GM19463 (cell line): Measurements from ENCODE around the gene SLC8A3.

Experiments used
- ATAC-seq: cut with Tn5 transposase; IDR thresholded peaks from one replicate; pipeline ENCODE4 v1.9.1; 2021; ENCODE audit warnings: mild to moderate bottlenecking, moderate library complexity; ENCODE audit not compliant: unreplicated experiment

SLC8A3 gene

DNA sequence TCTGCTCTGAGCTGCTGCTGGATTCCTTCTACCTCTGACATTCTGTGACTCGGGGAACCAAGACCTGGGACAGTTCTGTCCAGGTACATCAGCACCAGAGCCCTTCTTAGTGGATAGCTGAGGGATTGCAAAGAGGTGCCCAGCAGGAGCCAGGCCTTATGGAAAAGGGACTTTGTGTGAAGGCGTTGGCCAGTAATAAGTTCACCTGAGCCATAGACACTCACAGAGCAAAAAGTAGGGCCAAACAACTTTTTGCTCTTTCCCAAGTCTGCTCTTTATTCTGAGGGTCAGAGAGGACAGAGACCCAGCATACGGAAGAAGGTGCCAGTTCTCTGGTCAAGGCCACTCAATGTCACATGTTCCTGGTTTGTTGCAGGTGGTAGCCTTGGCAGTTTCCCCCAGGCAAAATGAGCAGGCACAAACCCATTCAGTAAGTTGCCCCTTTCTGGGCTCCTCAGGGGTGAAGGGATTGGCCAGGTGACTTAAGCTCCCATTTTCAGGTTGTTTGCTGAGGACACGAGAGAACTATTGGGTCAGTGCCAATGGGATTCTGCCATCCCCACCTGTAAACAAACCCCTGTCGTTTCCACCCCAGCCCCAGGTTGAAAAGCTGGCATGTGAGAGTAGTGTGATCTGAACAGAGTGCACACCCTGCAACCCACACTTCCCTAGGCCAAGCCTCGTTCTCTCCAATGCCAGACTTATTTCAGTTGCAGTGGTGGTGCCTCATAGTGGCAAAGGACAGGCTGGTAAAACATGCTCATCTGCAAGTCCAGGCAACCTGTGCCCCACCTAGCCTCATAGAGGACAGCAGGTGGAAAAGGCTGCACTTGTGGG lies 159.2 kb downstream of the SLC8A3 start:
- no peak for ATAC-seq

DNA sequence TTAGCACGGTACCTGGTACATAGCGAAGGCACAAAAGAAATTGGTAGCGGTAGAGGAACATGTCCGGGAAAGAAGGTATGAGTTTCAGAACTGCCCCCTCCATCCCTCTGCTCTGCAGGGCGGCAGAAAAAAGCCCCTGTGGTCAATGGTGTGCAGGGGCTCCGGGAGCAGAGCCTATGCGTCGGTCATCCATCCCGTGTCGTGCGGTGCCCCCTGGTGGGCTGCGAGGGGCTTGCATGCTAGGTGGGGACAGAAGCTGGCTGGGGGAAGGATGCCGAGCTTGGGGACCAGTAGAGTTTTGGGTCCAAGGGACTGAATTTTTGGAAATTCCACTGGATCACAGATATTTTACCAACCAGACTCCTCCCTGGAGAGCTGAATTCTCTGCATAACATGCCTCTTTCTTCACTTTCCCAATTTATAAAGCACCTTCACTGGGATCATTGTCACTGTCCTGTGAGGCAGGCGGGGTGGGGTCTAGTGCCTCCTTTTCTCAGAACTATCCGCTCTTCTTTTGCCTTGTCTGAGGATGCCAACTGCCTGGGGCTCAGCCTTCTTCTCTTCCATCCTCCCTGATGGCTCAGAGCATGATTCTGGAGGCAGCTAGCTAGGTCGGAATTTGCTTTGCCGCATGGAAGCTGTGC lies 160.8 kb downstream of the SLC8A3 start:
- ATAC-seq, result no peak

DNA sequence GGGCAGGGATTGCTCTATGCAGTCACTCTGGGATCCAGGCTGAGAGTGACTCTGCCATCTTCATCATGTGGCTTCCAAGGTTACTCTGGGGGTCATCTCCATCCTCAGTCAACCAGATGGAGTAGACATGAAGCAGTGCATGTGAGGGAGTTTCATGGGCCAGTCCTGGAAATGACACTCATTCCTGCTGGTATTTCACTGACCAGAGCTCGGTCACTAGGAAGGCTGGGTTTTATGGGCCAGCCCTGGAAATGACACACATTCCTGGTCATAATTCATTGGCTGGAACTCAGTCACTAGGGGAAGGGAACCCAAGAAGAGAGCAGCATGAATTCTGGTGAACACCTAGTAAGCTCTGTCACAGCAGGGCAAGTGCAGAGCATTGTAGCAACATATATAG lies 164.9 kb downstream of the SLC8A3 start:
- ATAC-seq, result no peak

DNA sequence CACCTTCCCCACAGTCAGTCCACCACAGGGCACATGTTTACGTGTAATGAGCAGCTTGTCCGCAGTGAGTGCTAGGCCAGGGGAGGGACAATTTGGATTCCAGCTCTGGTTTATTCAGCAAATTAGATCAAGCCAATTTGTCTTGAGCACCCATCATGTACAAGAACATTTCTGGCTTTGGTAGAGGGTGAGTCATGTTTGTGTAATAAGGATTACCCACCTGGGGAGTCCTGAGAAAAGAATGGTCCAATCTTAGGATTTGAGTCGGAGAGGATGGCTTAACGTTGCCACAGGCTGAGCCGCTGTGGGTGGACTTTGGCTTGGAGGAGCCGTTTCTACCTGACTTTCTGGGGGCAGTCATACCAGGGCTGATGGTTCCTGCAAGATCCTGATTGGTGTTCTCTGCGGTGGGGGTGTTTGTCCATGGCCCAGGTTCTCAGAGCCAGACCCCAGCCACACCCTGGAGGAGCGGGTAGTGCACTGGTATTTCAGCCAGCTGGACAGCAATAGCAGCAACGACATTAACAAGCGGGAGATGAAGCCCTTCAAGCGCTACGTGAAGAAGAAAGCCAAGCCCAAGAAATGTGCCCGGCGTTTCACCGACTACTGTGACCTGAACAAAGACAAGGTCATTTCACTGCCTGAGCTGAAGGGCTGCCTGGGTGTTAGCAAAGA lies 165.8 kb downstream of the SLC8A3 start:
- ATAC-seq, result no peak

DNA sequence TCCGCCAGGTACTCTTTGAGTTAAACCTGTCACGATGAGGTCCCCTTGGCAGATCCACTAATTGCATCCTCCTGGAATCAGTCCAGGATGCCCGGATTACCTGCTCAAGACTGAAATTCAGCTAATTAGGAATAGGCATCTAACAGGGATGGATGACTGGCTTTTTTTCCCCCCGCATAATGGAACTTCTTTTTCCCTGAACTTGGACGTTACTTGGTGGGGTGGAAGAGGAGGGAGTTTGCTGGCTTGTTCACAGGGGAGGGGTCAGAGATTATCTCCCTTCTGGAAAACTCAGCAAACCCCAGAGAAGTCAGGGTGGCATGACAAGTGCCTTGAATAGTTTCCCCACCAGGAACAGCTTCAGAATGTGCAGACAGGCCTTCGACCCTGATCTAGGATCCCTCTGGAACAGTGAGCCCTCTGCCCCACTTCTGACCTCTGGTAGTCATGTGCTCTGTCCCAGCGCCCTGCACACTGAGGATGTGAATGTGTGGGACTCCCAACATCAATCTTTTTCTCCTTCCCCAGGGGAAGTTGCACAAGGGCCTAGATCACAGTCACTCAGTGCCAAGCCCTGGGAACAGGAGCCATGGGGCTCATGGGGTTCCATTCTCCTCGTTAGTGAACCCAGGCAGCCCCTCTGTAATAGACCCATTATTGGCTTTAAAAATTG lies 167.1 kb downstream of the SLC8A3 start:
- no peak for ATAC-seq

DNA sequence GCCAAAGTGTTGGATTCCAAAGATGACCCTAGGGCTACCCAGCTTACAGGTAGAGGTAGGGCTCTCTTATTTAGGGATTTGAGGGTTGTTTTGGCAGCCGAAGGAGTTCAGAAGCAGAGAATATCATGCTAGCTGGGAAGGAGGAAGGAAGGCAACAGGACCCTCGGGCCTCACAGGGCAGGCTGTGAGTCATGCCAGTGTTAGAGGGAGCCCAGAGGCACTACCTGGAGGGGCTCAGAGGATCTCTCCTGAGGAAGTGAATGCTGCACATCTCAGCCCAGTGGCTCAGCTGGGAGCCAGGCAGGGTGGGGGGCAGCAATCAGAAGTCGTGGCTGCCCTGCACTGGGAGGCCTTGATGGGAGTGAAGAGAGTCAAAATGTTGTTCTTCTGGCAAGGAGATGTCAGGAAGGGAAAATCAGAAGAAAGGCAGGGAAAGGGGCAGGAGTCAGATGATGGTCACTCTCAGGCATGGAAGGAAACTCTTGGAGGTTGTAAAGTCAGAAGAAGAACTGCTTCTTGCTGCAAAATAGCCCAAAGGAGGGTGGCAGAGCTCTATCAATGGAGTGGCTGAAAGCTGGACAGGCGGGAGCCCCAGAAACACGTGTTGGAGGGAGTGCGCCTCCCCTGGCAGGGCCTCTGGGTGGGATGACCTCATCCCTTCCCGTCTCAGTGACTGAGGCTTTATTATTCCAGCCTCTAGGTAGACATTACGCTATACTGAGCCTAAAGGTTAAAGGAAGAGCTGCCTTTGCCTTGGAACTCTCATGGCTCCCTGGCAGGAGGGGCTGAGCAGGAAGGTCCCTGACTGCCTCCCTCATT lies 168.2 kb downstream of the SLC8A3 start:
- ATAC-seq, result no peak

GRCh38 chr14:70019695-70020094 lies 169.1 kb downstream of the SLC8A3 start:
- no peak for ATAC-seq

- ATAC-seq, result peak; percentile 88
These were observed 170.0 kb downstream of the SLC8A3 start for GRCh38 chr14:70018713-70019211.

- no peak for ATAC-seq
These were observed 170.5 kb downstream of the SLC8A3 start for GRCh38 chr14:70018230-70018629.

DNA sequence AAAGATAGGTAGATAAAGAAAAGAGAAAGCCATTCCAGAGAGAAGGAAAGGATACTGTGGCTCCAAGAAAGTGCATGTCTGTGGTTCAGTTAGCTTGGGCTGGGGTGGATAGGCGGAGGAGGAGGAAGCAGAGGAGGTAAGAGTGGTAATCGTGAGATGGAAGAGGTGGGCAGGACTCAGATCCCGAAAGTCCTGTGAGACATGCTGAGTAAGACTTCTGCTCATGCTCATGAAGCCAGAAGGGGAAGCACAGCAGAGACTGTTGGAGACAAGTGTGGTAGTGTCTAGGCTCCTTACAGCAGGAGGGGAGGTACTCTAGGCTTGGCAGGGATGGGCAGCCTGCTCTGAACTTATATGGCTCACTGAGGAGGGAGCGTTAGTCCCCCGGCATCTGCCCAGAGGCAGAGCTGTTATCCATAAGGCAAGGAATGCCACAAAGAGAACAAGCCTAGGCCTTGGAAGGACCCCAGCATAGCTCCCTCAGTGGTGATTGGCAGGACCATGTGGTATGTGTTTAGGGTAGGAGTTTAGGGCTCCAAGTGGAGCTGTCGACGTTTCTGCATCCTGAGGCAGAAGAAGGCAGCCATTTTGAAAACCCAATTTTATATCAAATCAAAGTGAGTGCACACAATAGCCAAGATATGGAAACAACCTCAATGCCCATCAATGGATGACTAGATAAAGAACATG lies 174.2 kb downstream of the SLC8A3 start:
- ATAC-seq, result no peak

GRCh38 chr14:70013271-70013873 lies 175.4 kb downstream of the SLC8A3 start:
- ATAC-seq, result no peak

DNA sequence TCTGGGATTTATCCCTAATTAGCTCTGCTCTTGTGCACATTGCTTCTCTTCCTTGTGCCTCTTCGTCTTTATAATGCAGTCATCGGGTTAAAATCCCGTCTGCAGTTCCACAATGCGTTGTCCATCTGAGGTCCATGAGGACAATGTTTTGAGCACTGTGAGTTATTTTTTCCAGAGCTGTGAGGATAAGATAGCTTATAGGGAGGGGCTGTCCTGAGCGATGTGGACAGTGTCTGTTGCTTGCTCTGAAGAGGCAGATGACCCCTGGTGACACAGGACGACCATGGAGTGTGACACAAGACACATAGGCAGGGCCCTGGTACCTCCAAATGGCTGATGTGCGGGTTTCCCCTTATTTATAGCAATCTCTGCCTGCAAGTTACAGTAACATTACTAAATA lies 177.0 kb downstream of the SLC8A3 start:
- no peak for ATAC-seq

DNA sequence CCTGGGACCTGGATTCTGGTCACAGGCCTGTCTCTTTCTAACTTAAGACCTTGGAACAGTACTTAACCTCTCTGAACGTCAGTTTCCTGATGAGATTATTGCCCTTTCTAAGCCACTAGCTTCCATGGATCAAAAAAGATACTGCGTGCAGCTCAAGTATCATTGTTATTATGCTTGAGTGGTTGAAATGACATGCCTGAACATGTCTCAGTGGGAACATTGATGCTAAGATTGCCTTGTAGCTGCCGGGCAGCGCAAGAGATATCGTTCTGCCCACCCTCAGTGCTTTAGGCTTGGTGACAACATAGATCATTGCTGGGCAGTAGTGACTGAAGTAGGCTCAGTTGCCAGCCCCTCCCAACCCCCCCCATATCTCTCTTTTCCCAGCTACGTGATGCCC lies 177.7 kb downstream of the SLC8A3 start:
- no peak for ATAC-seq

- no peak for ATAC-seq
These were observed 178.8 kb downstream of the SLC8A3 start for GRCh38 chr14:70009961-70010360.

DNA sequence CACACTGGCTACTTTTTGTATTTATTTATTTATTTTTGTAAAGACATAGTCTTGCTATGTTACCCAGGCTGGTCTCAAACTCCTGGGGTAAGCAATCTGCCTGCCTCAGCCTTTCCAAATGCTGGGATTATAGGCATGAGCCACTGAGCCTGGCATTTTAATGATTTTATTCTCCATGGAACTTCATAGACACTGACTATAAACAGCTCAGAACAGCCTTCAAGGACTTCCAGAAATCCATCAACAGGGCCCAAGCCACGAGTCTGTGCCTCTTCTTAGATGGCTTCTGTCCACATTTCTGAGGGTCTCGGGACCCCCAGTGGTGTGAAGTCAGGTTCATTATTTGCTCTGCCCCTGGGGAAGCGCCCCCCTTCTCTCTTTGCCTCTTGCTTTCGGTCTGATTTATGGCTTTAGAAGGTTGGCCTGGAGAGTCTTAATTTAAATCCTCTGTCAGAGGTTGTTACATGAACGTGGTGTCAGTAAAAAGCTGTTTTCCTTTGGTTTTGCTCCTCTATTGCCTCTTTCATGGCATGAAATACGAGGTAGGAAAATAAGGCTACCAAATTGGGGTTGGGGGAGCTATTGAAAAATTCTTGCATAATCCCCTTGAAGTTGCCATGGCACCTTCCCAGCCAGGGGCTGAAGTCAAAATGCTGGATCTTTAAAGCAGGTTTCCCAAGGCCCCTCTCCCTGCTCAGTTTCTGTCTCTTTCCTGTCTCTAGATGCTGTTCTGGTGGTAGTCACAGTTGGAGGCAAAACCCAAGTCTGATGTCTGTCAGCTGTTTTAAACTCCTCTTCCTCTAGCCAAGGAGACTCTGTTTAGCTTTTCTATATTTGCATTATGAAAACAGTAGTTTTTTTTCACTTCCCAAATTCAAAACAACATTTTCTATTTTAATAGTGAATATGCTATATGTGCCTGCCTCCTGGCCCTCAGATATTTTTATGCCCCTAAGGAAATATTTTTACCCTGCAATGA lies 180.2 kb downstream of the SLC8A3 start:
- ATAC-seq, result no peak

DNA sequence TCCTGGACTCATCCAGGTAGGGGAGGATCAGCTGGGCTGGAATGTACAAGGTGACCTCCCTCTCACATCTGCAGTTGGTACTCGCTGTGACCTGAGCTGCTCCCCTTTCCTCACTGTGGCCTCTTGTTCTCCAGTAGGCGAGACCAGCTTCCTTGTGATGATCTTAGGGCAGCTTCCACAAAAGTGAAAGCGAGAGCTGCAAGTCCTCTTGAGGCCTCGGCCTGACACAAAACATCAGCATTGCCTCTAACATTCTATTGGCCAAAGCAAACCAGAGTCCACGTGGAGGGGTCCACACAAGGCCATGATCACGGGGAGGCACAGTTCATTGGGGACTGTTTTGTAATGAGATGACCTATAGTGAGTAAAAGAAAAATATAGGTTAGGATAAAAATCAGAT lies 182.1 kb downstream of the SLC8A3 start:
- no peak for ATAC-seq

GRCh38 chr14:70005281-70005805 lies 183.4 kb downstream of the SLC8A3 start:
- ATAC-seq, result no peak

GRCh38 chr14:70004791-70005190 lies 184.0 kb downstream of the SLC8A3 start:
- ATAC-seq, result no peak
